SK-N-DZ (cell line): ENCODE measurements around the gene ZBTB12. TPM values are rescaled to one million over a fixed set of nuclear protein-coding genes. Genes with fewer than 3 reads are reported as not detected.
"Not testable (repeated sequence)": the region's sequence is repeated elsewhere in the genome, so short reads cannot be mapped to it uniquely, and the experiment has no call there.

Experiments
- DNase-seq: peaks from one replicate; pipeline ENCODE4 v3.0.0-alpha.2; 2015; ENCODE audit warnings: low spot score
- polyA plus RNA-seq, 2 experiments: library from polyadenylated mRNA; depleted of rRNA; stranded (reverse); fragments of >200 nt; gene quantifications; 2 replicates each; pipeline ENCODE4 v1.2.3, GENCODE V29; 2014

ZBTB12 gene
- 8.0 and 8.6 TPM in 2 replicates for polyA plus RNA-seq (2014; cell fraction: cytosol; rRNA removed)
- 3.9 and 5.5 TPM in 2 replicates for polyA plus RNA-seq (2014; cell fraction: nucleus; rRNA removed)

DNA sequence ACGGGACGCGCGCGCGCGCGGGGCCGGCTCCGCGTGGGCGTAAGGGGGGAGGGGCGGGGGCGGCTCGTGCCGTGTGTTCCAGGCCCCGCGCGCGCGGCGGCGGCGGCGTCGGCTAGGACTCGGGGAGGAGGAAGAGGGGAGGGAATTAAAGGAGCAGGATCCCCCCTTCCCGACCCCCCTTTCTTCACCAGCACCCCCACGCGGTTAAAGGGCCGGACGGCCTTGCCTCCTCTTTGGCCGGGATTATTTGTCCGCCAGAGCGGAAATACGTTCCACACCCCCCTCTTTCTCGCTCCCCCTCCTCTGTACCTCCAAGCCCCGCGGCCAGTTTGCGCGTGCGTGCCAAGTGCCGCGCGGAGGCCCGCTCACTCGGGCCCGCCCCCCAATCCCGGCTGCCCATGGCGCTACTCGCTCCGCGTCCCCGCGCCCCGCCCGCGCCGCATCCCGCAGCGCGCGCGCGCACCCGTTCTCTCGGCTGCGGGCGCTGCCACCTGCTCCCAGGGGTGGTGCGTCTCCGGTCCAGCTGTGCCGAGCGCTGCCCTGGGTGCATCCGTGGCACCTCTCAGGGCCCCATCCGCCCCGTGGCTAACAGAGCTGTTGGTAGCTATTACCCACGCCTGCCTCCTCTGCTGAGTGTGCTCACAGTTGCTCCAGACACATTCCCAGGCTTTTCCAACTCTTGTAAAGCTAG, at the start of gene ZBTB12:
Gene ZBTB12 (minus strand): TSS at position 134 of the 691 bp plus-strand sequence. CDS start 781 bp downstream, outside the sequence.
- DNase-seq, result peak; percentile 97

DNA sequence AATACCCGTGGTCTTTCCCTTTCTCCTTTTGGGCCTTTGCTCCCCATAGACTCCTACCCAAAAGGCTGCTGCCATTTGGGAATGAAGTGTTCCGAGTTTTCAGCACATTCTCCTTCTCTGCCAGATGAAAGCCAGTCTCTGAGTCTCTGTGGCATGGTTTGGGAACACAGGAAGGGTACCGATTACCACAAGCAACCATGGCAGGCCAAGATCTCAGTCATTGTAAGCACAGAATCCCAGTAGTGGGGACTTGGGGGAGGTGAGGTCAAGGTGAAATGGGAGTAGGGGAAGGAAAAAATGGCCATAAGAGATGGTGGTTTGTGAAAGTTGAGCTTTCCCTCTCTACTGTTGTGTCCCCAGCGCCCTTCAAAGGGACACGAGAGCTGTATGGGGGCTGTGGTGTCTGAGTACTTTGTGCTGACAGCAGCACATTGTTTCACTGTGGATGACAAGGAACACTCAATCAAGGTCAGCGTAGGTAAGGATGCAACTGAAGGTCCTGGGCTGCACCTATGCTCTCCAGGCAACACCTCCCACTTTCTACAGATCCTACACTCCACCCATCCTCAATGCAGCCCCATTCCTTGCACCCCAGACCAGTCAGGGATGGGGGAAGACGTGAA, 48.2 kb upstream of the ZBTB12 start:
- DNase-seq, result no peak

DNA sequence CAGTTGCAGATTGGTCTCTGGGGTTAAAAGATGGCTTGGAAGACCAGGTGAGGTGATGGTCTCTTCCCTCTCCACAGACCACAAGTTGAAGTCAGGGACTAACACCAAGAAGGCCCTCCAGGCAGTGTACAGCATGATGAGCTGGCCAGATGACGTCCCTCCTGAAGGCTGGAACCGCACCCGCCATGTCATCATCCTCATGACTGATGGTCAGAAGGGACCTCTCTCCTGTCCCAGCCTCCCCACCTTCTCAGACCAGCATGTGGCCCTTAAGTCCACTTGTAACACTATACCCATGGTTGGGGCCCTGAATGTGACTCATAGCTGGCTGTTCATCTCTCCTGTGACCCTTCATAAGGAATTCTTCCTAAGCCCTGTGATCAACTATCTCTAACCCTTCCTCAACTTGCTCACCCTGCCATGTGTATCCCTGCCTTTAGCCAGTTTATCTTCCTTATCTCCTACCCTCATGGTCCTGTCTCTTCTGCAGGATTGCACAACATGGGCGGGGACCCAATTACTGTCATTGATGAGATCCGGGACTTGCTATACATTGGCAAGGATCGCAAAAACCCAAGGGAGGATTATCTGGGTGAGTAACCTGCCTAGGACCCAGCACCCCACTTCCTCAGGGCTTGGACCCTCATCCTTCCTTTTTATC, 47.0 kb upstream of the ZBTB12 start:
- no peak for DNase-seq

DNA sequence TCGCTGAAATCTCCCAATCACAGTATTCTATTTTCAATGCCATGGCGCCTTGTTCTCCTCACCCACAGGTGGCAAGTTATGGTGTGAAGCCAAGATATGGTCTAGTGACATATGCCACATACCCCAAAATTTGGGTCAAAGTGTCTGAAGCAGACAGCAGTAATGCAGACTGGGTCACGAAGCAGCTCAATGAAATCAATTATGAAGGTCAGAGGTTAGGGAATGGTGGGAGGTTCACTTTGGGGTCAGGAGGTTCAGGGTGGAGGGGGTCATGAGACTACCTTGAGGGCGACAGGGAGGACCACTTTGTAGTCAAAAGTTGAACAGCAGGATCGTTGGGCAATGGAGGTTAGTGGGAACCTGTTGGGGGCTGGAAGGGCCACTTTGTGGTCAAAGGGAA, 46.4 kb upstream of the ZBTB12 start:
- no peak for DNase-seq

- no peak for DNase-seq
These were observed 46.0 kb upstream of the ZBTB12 start for GRCh38 chr6:31947864-31948263.

- DNase-seq, result no peak
These were observed 45.3 kb upstream of the ZBTB12 start for GRCh38 chr6:31947070-31947675.

- DNase-seq, result no peak
These were observed 44.5 kb upstream of the ZBTB12 start for GRCh38 chr6:31946370-31946885.

- no peak for DNase-seq
These were observed 43.9 kb upstream of the ZBTB12 start, which contains the start of gene CFB for GRCh38 chr6:31945507-31946369. Gene CFB, plus strand, starts transcription at chr6:31946095. Its CDS starts 127 bp downstream, at chr6:31946222.

- DNase-seq, result no peak
These were observed 43.2 kb upstream of the ZBTB12 start for GRCh38 chr6:31945154-31945506.

GRCh38 chr6:31943742-31944141, 41.9 kb upstream of the ZBTB12 start:
- no peak for DNase-seq

- peak; percentile 34 for DNase-seq
These were observed 38.4 kb upstream of the ZBTB12 start for GRCh38 chr6:31940256-31940664.

DNA sequence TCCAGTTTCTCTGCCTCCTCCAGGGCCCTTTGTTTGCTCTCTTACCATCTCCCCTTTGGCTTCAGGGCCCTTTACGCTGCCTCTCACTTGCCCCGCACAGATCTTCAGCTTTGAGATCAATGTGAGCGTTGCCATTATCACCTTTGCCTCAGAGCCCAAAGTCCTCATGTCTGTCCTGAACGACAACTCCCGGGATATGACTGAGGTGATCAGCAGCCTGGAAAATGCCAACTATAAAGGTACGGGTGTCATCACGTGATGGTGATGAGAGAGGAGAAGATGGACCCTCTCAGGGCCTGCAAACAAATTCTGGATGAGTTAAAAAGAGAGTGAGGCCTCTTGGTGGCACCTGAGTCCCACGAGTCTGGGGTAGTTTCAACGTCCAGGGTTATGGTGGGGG, 33.9 kb upstream of the ZBTB12 start:
- no peak for DNase-seq

DNA sequence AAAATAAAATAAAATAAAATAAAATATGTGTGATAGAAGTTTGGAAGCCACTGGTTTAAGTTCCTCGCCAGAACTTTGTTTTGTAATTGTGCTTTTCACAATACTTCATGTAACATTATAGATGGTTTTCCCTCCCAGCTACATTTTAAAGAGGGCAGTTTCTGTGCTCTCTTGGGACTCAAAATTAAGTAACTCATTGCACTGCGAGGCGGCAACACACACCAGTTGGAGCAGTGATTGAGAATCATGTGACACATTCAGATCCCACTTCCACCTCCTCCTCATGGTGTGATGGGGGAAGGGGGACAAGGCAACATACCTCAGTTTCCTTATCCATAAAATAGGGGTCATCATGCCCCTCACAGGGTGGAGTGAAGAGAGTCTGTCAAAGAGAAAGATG, 33.1 kb upstream of the ZBTB12 start:
- DNase-seq, result no peak

GRCh38 chr6:31933537-31933936, 31.7 kb upstream of the ZBTB12 start:
- DNase-seq, result no peak

DNA sequence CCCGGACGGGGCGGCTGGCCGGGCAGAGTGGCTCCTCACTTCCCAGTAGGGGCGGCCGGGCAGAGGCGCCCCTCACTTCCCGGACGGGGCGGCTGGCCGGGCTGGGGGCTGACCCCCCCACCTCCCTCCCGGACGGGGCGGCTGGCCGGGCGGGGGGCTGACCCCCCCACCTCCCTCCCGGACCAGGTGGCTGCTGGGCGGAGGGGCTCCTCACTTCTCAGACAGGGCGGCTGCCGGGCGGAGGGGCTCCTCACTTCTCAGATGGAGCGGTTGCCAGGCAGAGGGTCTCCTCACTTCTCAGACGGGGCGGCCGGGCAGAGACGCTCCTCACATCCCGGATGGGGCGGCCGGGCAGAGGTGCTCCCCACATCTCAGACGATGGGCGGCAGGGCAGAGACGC, 30.3 kb upstream of the ZBTB12 start:
- not testable (repeated sequence) for DNase-seq

GRCh38 chr6:31930962-31931361, 29.1 kb upstream of the ZBTB12 start:
- DNase-seq, result no peak

- no peak for DNase-seq
These were observed 26.7 kb upstream of the ZBTB12 start for GRCh38 chr6:31928672-31928939.

DNA sequence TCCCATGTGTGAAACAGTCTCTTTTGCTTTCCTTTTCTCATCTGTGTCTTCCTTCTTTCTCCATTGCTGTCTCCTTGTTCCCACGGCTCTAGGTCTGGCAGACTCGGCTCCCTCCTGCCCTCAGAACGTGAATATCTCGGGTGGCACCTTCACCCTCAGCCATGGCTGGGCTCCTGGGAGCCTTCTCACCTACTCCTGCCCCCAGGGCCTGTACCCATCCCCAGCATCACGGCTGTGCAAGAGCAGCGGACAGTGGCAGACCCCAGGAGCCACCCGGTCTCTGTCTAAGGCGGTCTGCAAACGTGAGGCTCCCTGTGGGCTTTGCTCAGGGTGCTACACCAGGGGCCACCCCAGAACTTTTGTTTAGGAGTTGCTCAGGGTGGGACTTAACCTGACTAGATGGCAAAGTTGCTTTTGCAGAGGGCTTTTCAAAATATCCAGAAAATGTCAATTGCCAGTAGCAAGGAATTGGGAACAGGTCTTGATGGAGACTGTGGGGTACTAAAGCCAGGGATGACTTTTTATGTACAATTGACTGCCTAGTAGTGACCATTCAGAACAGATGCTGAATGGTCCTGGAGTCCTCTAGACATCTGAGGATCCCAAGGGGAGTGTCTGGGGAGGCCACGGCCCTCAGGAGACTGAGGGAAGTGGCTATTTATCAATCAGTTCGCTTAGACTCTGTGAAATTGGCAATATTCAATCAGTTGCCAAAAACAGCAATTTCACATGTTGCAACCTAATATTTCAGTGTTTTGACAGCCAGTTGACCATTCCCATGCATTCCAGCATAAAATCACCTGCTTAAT, 26.2 kb upstream of the ZBTB12 start:
- no peak for DNase-seq

DNA sequence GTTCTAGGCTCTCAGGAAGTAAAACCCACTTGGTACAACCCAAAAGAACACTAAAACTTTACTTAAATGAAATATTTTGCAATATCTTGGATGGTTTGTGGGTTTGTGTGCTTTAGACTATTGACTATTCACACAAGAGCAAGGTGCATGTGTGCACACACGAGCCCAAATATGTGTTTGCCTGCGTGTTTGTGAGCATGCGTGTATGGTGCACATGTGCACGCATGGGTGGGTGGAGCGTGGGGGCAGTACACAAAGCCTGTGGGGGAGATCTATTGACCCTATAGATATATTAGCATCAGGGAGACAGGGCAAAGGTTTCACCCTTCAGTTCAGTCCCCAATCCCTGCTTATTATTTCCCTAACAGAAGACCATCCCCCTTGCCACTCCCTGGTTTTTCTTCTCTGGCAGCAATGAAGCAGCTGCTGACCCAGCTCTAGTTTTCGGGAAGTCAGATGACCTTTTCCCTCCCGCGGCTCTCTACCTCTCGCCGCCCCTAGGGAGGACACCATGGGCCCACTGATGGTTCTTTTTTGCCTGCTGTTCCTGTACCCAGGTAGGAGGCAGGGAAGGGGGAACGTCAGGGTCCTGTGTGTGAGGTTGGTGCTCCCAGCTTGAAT, 25.5 kb upstream of the ZBTB12 start, which contains the start of gene C2:
Gene C2 (plus strand): TSS at position 476 of the 621 bp plus-strand sequence. CDS start 36 bp downstream, at position 512.
- DNase-seq, result no peak

GRCh38 chr6:31922942-31923341, 21.1 kb upstream of the ZBTB12 start:
- DNase-seq, result no peak
